ENCODE data around the gene UTS2B. TPM values are rescaled to one million over a fixed set of nuclear protein-coding genes. Genes with fewer than 3 reads are reported as not detected.

The UTS2B gene
- total and polyA plus RNA-seq, 2 experiments from 2014 or later = 0.21 TPM; not detected in 1

GRCh38 chr3:191306428-191306827 is 23.9 kb downstream of the UTS2B start:
- H3K27ac ChIP-seq (ENCODE audit: low read depth) = no peak overlapping the region
- H3F3A ChIP-seq (replicated peaks; ENCODE audit: low read depth) = no peaks in the 10 kb centered on the region
- ATAC-seq (no peak), DNase-seq (ENCODE audit: low spot score) (no peak)
- no peak overlapping the region for H3K4me3 ChIP-seq
- Mint-ChIP-seq H3K27me3 (ENCODE audit: insufficient read depth, low read depth, poor library complexity) (no peaks in the 10 kb centered on the region), H3K27ac (no peak overlapping the region), H3K36me3 (ENCODE audit: low read depth) (no peaks in the 10 kb centered on the region), H3K4me1 (peaks cover 15% of the 10 kb centered on the region), H3K9me3 (no peaks in the 10 kb centered on the region), H3K4me3 (no peak overlapping the region)
- H3K4me1 ChIP-seq (ENCODE audit: insufficient read depth) = peaks cover 12% of the 10 kb centered on the region
- H3K4me2 ChIP-seq = no peak overlapping the region
- H3K36me3 ChIP-seq (ENCODE audit: insufficient read depth) = no peaks in the 10 kb centered on the region
- H4K20me1 ChIP-seq (replicated peaks; ENCODE audit: insufficient read depth) = no peaks in the 10 kb centered on the region
- H3K27me3 ChIP-seq (ENCODE audit: insufficient read depth) = no peaks in the 10 kb centered on the region
- H3K79me2 ChIP-seq (replicated peaks; ENCODE audit: insufficient read depth) = no peaks in the 10 kb centered on the region
- H2AFZ ChIP-seq = no peak overlapping the region
- H3K9me2 ChIP-seq (ENCODE audit: insufficient read depth) = no peaks in the 10 kb centered on the region
- TF ChIP-seq CTCF (conservative IDR thresholded peaks at IDR 0.05; ENCODE audit: low read depth in 2 of 2) (no peak), NANOG (IDR thresholded peaks at IDR 0.05; ENCODE audit: borderline replicate concordance) (no peak), STAT1 (IDR thresholded peaks at IDR 0.05; ENCODE audit: unreplicated experiment) (no peak), JUNB (IDR thresholded peaks at IDR 0.05; ENCODE audit: unreplicated experiment) (no peak), CREB1 (CRISPR knock-in tag; IDR thresholded peaks at IDR 0.05; ENCODE audit: low read depth) (no peak), EZH2 (IDR thresholded peaks at IDR 0.05; ENCODE audit: low read depth, unreplicated experiment) (no peak), ZNF114 (CRISPR knock-in tag; IDR thresholded peaks at IDR 0.05) (no peak), EZH2phosphoT487 (IDR thresholded peaks at IDR 0.05; ENCODE audit: unreplicated experiment) (no peak), POLR2AphosphoS5 (IDR thresholded peaks at IDR 0.05; ENCODE audit: low read depth) (no peak), REST (IDR thresholded peaks at IDR 0.05; ENCODE audit: unreplicated experiment) (no peak)
- TF ChIP-seq, protein P1, sequence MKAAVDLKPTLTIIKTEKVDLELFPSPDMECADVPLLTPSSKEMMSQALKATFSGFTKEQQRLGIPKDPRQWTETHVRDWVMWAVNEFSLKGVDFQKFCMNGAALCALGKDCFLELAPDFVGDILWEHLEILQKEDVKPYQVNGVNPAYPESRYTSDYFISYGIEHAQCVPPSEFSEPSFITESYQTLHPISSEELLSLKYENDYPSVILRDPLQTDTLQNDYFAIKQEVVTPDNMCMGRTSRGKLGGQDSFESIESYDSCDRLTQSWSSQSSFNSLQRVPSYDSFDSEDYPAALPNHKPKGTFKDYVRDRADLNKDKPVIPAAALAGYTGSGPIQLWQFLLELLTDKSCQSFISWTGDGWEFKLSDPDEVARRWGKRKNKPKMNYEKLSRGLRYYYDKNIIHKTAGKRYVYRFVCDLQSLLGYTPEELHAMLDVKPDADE (IDR thresholded peaks at IDR 0.05) = no peak

All from GM23338 (cell line).